Hepatocyte (in vitro differentiated cells): Measurements from ENCODE around the gene CCNF. TPM values are rescaled to one million over a fixed set of nuclear protein-coding genes. Genes with fewer than 3 reads are reported as not detected.
A peak's percentile ranks its signal among the peaks of the same experiment; 100 is the strongest.

Experiments
- DNase-seq: peaks from one replicate; pipeline ENCODE4 v3.0.0-alpha.2; 2016; ENCODE audit warnings: low spot score
- H2AFZ ChIP-seq: fragments of 200-600 bp; sonication (generic); 2 replicates; pipeline ENCODE4 v1.6.0; 2016; ENCODE audit warnings: antibody characterized with exemption, mild to moderate bottlenecking
- H3K27ac ChIP-seq: fragments of 200-600 bp; sonication (generic); 2 replicates; pipeline ENCODE4 v1.5.1; 2016; ENCODE audit warnings: mild to moderate bottlenecking
- H3K27me3 ChIP-seq: fragments of 200-600 bp; sonication (generic); 2 replicates; pipeline ENCODE4 v1.6.1; 2016
- H3K36me3 ChIP-seq: fragments of 200-600 bp; sonication (generic); replicated peaks from 2 replicates; pipeline ENCODE4 v1.5.1; 2016; ENCODE audit warnings: low read depth; ENCODE audit not compliant: insufficient read depth
- H3K4me1 ChIP-seq: fragments of 200-600 bp; sonication (generic); 2 replicates; pipeline ENCODE4 v1.5.1; 2016; ENCODE audit warnings: mild to moderate bottlenecking, moderate library complexity; ENCODE audit not compliant: insufficient read depth
- H3K4me2 ChIP-seq: fragments of 200-600 bp; sonication (generic); 2 replicates; pipeline ENCODE4 v1.6.0; 2016
- H3K4me3 ChIP-seq: fragments of 200-600 bp; sonication (generic); 2 replicates; pipeline ENCODE4 v1.5.1; 2016; ENCODE audit warnings: mild to moderate bottlenecking
- H3K79me2 ChIP-seq: fragments of 200-600 bp; sonication (generic); 2 replicates; pipeline ENCODE4 v1.6.0; 2017; ENCODE audit warnings: mild to moderate bottlenecking
- H3K9me2 ChIP-seq: fragments of 200-600 bp; sonication (generic); replicated peaks from 2 replicates; pipeline ENCODE4 v1.6.0; 2017; ENCODE audit warnings: mild to moderate bottlenecking; ENCODE audit not compliant: insufficient read depth
- H3K9me3 ChIP-seq: fragments of 200-600 bp; sonication (generic); 2 replicates; pipeline ENCODE4 v1.5.1; 2016; ENCODE audit warnings: low read depth, mild to moderate bottlenecking
- H4K20me1 ChIP-seq: fragments of 200-600 bp; sonication (generic); 2 replicates; pipeline ENCODE4 v1.6.0; 2016; ENCODE audit warnings: mild to moderate bottlenecking; ENCODE audit not compliant: insufficient read depth, poor library complexity, severe bottlenecking
- EZH2 ChIP-seq: fragments of 200-600 bp; sonication (generic); IDR thresholded peaks from 2 replicates; pipeline ENCODE4 v1.6.1; 2016; ENCODE audit warnings: antibody characterized with exemption, mild to moderate bottlenecking, borderline replicate concordance
- EZH2phosphoT487 ChIP-seq: fragments of 200-600 bp; sonication (generic); IDR thresholded peaks from one replicate; pipeline ENCODE4 v1.6.1; 2018; ENCODE audit warnings: antibody characterized with exemption, mild to moderate bottlenecking, low read depth, moderate library complexity; ENCODE audit not compliant: unreplicated experiment, severe bottlenecking
- WGBS: methylation state at CpG from one replicate; pipeline ENCODE4 v1.1.6; 2016; ENCODE audit warnings: low lambda C conversion rate; ENCODE audit errors: missing lambda C conversion rate; 5-methylcytosine and 5-hydroxymethylcytosine counted together
- polyA plus RNA-seq: library from polyadenylated mRNA; unstranded; fragments of >200 nt; fragmentation: Nextera tagmentation; extraction: Ambion mirVana; gene quantifications from 2 replicates; pipeline ENCODE4 v1.2.1, GENCODE V29; 2016
- total RNA-seq: library from RNA; depleted of rRNA; stranded (reverse); fragments of >200 nt; gene quantifications from 2 replicates; pipeline ENCODE4 v1.2.3, GENCODE V29; 2014
- TF ChIP-seq, protein P1 (sequence below): fragments of 200-600 bp; sonication (generic); IDR thresholded peaks from 2 replicates; pipeline ENCODE4 v1.5.1; 2016; ENCODE audit warnings: antibody characterized with exemption, mild to moderate bottlenecking; ENCODE audit not compliant: poor library complexity

The CCNF gene
- total and polyA plus RNA-seq, 2 experiments from 2014 or later, result 4.7 to 6.5 TPM

DNA sequence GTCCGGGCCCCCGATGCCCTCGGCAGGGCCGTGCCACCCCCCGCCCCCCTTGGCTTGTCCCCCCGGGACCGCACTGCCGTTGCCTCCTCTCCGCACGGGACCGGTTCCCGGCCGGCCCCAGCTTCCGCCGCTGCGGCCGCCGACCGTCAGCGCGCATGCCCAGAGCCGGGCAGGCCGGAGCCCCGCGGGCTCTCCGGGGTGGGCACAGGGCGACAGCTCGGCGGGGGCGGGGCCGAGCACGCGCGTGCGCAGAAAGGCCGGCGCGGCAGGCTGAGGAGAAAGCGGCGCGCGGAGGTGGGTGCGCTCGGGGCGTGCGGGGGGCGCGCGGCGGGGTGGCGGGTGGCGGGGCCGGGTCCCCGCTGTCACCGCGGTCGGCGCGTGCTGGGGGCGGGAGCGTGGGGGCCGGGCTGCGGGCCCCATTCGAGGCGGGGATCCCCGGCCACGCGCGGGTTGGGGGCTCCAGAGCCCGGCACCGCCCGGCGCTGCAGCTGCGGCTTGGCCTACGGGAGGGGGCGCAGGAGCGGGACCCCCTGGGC is 45.7 kb downstream of the CCNF start, which contains the start of gene TBC1D24:
TSS of gene TBC1D24 (plus strand) at position 251 of the 536 bp plus-strand sequence. CDS start 21,022 bp downstream, outside the sequence.
- peak within 1 kb of the TSS; percentile 99 for H3K4me2 ChIP-seq
- H4K20me1 ChIP-seq, result peaks cover 23% of the 10 kb centered on the region
- no peaks in the 10 kb centered on the region for H3K36me3 ChIP-seq
- peaks cover 4% of the 10 kb centered on the region for H3K27me3 ChIP-seq
- H2AFZ ChIP-seq, result peak within 1 kb of the TSS; percentile 73
- under 1% methylated on average over 23 of the region's 77 CpGs for WGBS
- TF ChIP-seq EZH2 (no peak), EZH2phosphoT487 (no peak)
- TF ChIP-seq, protein P1, sequence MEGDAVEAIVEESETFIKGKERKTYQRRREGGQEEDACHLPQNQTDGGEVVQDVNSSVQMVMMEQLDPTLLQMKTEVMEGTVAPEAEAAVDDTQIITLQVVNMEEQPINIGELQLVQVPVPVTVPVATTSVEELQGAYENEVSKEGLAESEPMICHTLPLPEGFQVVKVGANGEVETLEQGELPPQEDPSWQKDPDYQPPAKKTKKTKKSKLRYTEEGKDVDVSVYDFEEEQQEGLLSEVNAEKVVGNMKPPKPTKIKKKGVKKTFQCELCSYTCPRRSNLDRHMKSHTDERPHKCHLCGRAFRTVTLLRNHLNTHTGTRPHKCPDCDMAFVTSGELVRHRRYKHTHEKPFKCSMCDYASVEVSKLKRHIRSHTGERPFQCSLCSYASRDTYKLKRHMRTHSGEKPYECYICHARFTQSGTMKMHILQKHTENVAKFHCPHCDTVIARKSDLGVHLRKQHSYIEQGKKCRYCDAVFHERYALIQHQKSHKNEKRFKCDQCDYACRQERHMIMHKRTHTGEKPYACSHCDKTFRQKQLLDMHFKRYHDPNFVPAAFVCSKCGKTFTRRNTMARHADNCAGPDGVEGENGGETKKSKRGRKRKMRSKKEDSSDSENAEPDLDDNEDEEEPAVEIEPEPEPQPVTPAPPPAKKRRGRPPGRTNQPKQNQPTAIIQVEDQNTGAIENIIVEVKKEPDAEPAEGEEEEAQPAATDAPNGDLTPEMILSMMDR, result no peak
- H3K4me3 ChIP-seq, result peak within 1 kb of the TSS; percentile 83
- H3K9me2 ChIP-seq, result no peaks in the 10 kb centered on the region
- H3K79me2 ChIP-seq, result peaks cover 50% of the 10 kb centered on the region
- peaks cover 57% of the 10 kb centered on the region for H3K4me1 ChIP-seq
- DNase-seq, result peak; percentile 95
- H3K9me3 ChIP-seq, result no peaks in the 10 kb centered on the region
- H3K27ac ChIP-seq, result peak within 1 kb of the TSS; percentile 82

DNA sequence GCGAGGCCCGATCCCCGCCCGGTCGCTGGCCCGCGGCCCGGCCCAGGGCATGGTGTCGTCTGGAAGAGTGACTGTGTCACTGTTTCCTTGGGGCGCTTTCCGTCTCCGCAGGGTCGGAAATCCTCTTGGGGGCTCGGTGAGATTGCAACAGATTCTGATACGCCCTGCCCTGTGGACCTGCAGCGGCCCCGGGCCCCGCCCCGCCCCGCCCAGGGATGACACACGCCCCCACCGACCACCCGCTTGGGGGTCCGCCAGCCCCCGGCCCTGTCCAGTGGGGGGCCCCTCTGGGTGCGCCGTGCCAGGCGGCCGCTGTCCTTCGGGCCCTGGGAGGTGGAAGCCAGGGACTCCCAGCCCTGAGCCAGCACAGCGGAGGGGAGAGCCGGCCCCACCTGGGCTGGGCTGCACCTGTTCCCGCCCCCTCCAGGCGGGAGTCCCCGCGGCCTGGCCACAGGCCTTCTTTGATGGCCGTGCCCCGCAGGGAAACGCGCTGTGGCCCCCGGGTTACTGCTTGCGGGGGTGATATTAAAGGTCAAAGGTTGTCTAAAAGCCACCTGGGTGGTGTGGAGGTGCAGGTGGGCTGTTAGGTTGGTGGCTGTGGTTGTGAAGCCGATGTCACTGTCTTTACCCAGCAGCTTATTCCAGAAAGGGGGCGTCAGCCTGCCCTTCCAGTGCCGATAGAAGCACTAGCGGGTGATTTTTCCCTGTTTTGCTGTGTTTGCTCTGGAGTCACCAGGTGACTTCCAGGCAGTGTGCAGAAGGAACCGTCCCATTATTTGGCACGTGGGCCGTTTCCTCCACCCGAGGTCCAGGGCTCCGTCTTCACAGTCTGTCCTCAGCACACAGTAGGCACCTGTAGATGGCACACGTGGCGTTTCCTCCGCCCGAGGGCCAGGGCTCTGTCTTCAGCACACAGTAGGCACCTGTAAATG is 46.4 kb downstream of the CCNF start:
- Histone ChIP-seq H3K9me3 (no peaks in the 10 kb centered on the region), H3K4me2 (peak overlapping the region; percentile 99), H3K27me3 (no peaks in the 10 kb centered on the region), H3K36me3 (no peaks in the 10 kb centered on the region), H3K4me3 (peak overlapping the region; percentile 83), H3K9me2 (no peaks in the 10 kb centered on the region), H3K79me2 (peaks cover 58% of the 10 kb centered on the region), H2AFZ (peak overlapping the region; percentile 4), H3K27ac (peak overlapping the region; percentile 72), H4K20me1 (peaks cover 30% of the 10 kb centered on the region), H3K4me1 (peaks cover 50% of the 10 kb centered on the region)
- TF ChIP-seq EZH2 (no peak), EZH2phosphoT487 (no peak)
- TF ChIP-seq, protein P1, result no peak
- peak; percentile 64 for DNase-seq
- WGBS, result 13% methylated on average over 34 of the region's 55 CpGs

DNA sequence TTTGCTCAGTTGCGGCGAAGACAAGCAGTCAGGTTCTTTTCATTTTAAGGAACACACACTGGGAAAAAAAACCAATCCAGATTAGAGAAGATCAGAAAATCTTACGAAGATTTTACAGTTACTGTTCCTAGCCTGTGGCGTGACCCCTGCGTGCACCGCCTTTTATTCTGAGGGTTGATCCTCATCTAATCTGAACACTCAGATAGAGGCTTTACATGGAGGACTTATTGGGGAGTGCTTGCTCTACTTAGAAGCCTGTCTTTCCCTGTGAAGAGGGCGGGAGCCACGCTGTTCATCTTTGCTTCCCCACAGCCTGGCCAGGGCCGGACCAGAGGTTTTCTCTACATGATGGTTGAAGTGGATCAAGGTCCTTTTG is 47.1 kb downstream of the CCNF start:
- DNase-seq, result no peak
- H4K20me1 ChIP-seq, result peaks cover 30% of the 10 kb centered on the region
- peaks cover 44% of the 10 kb centered on the region for H3K4me1 ChIP-seq
- H3K4me3 ChIP-seq, result no peak overlapping the region
- H3K27ac ChIP-seq, result peak overlapping the region; percentile 72
- TF ChIP-seq EZH2, result no peak
- TF ChIP-seq EZH2phosphoT487, result no peak
- TF ChIP-seq, protein P1, result no peak
- peak overlapping the region; percentile 99 for H3K4me2 ChIP-seq
- H3K36me3 ChIP-seq, result no peaks in the 10 kb centered on the region
- no peaks in the 10 kb centered on the region for H3K27me3 ChIP-seq
- no peak overlapping the region for H2AFZ ChIP-seq
- peaks cover 64% of the 10 kb centered on the region for H3K79me2 ChIP-seq
- 81% methylated on average over 9 of the region's 9 CpGs for WGBS
- no peaks in the 10 kb centered on the region for H3K9me2 ChIP-seq
- H3K9me3 ChIP-seq, result no peaks in the 10 kb centered on the region
